ENCODE results near the gene FANCF.
A peak's percentile ranks its signal among the peaks of the same experiment; 100 is the strongest.

The FANCF gene

DNA sequence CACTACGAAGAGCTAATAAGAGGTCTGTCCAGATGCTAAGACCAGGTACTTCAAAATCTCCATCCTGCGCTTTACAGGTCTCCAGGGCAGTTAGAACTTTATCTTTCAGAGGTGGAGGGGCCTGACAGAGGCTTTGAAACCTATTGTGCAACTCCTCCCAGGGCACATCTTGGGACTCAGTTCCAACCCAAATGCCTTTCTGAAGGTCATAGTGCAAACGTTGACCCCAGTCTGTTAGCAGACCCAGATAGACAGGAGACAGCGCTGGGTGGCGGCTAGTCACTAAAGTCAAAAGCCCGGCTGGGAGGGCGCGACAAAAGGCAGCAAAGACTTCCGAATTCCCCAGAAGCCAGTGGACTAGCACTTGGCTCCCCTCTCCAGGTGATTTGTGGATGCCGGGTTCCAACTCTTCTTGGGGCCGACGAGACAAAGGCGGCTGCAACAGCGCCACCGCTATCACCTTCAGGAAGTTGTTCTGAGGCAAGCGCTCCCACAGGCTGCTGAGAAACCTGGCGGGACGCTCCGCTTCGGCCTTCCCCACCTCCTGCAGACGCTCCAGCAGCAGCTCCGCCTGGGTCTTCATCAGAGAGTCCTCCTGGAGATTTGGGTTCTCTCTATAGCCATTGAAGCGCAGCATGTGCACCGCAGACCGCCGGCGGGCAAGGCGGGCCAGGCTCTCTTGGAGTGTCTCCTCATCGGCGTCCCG is 728 bp downstream of the FANCF start:
- DNase-seq, result peak; percentile 66

DNA sequence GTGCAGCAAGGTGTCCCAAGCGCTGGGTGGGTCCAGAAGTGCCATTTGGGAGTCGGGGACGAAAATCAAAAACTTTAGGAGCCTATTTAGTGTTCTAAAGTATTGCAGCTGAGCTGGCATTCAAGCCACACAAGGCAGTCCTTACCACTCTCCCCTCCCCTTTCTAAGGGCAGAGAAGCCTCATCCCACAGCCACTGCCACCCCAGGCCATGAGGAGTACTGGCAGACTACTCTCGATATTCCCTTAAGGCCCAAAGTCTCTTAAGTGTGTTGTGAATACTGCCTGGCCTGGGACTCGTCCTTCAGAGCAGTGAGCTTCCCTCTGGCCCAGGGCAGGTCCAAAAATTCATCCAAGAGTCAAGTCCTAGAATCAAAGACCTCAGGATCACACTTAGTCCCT is 7.8 kb downstream of the FANCF start:
- no peak for DNase-seq

DNA sequence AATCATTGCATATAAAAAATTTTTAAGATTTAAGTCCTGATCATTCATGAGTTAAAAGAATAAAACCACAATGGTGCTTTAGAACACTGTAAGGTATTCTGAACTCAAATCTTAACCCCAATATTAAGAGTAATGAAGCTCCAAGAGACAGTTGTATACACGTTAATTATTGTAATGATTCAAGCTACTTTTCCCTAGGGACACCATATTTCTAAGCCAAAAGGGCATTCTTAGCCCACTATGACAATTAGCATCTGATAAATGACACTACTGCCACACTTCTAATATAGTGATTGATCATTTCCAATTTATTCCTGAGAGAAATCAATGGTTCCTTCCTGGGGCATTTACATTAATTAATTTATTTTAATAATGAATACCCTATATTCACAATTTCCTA is 21.7 kb downstream of the FANCF start:
- DNase-seq, result no peak

DNA sequence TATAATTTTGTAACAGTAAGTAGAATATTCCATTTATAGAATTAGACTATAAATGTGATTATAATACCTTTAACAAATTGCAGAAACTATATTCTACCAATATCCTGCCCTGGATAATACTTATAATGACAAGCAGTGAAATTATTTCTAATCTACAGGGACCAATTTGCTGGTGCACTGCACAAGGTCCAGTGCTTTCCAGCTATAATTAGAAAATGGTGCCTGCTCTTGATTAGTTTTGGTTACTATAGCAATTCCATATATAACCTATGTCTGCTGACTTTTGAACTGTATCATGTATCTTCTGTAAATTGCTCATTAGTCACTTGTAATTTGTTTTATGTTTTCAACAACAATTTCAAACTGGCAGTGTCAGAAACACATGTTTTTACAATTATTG is 23.1 kb downstream of the FANCF start:
- DNase-seq, result no peak

DNA sequence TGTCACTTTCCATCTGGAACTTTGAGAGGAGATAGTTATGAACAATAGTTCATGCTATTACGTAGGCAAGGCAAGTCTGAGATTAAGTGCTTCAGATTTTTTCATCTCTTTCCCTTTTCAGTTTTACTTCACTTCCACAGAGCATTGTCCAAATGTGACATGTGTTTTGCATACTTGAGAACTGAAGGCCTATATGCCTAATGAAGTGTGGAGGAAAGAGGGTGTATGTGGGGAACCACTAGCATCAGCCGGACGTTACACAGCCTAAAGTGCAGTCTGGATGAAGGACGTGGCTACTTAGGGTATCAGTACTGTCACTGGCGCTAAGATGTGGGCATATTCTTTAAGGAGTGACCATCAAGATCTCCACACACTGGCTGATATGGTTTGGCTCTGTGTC is 26.2 kb downstream of the FANCF start:
- no peak for DNase-seq

DNA sequence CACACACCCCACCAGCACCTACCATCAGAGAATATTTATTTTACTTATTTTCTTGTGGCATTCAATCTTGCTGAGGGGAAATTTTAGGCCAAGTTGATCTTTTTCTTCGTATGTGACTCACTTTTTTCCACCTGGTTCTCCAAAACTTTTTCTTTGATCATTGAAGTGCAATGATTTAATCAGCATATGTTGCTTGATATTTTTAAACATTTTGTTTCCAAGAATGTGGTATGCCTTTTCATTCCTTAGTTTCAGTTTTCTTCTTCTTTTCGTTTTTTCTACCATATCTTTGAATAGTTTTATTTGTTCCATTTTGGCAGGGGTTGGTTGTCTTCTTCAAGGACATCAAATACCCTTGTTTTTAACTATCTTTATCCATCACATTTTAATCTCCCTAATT is 28.6 kb downstream of the FANCF start:
- DNase-seq, result no peak

DNA sequence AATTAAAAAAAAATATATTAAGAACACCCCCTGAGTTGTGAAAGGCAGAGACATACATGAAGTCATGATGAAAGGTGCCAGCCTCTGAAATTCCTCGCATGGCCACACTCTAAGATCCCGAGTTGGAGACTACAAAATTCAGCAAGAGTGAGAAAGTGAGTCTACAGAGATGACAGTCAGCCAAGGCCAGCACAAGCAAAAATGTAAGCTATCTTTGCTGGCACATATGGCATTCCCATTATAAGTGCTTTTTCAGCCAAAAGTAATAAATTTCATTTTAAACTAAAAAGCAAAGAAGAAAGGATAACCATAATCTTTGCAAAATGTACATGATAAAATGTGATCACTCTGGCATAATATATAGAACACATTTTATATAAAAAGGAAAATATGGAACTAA is 40.6 kb downstream of the FANCF start:
- no peak for DNase-seq

DNA sequence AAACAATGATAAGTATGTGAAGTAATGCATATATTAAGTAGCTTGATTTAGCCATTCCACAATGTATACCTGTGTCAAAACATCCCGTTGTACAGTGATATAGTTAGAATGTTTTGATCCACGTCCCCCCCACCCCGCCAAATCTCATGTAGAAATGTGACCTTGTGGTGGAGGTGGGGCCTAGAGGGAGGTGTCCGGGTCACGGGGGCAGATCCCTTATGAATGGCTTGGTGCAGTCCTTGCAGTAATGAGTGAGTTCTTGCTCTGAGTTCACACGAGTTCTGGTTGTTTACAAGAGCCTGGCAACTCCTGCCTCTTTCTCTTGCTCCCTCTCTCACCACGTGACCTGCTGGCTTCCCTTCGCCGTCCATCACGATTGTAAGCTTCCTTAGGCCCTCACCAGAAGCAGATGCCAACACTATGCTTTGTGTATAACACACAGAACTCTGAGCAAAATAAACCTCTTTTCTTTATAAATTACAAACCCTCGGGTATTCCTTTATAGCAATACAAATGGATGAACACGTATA is 41.6 kb downstream of the FANCF start:
- DNase-seq, result no peak

DNA sequence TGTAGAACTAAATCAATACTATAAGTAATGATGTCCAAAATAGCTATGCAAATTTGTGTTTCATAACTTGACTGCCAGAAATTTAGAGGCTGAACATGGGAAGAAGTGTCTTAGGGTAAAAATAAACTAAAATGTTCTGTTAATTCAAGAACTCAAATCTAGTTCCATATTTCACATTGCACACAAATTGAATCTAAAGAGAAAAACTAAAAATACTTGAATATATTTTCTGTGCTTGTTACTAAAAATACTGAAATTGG is 43.5 kb downstream of the FANCF start:
- DNase-seq, result no peak

DNA sequence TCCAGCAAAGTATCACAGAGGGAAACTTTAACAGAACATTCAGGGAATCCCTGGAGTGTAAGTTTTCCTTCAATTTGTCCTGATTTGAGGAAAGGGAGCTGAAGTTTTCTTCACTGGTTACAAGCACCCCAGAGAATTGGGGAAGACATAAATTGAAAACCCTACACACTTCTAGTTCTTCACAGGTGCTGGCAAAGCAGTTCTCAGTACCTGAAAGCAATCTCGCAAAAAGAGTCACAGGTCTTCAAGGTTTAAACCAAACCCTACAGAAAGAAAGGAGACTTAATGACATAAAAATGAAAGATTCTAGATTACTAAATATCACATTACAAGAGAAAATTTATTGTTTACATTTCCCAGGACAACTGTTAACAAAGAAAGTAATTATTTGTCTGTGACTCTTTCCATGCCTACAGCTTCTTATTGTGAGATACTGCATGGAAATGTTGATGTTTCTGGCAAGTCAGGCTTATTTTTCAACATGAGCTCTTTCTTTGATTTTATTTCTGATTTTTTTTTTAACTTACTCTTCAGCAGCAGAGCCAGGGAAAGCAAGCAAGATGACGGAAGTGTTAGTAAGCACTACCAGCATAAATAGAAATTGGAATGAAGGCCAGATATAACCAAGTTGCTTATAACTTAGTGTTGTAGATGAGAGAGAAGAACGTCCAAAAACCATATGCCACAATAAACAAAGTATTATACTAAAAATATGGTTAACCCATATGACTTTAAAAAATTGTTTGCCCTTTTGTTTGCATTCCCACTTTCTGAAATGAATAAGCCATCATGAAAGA is 44.1 kb downstream of the FANCF start:
- DNase-seq, result no peak

DNA sequence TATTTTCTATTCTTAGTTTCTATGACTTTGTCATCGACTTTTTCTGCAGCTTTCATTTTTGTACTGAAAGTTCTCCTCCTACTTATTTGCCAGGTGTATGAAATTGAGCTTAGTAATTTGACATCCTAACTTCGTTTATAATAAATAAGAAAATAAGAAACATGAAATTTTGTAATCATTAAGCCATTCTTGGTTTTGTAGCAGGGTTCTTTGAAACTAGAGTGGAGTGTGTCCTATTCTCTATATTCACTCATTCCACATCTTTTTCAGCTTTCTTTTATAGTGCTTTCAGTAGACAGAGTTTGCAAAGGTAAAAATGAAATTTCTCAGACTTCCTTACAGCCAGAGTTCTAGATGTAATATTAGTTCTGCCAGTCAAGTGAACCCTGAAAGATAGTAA is 47.8 kb downstream of the FANCF start:
- no peak for DNase-seq
